GM19467 (cell line): Measurements from ENCODE around the gene P3H4.
A peak's percentile ranks its signal among the peaks of the same experiment; 100 is the strongest.
"Not testable (repeated sequence)": the region's sequence is repeated elsewhere in the genome, so short reads cannot be mapped to it uniquely, and the experiment has no call there.

Experiments
- ATAC-seq: cut with Tn5 transposase; IDR thresholded peaks from one replicate; pipeline ENCODE4 v1.9.1; 2021; ENCODE audit warnings: mild to moderate bottlenecking, moderate library complexity; ENCODE audit not compliant: unreplicated experiment

Gene P3H4

DNA sequence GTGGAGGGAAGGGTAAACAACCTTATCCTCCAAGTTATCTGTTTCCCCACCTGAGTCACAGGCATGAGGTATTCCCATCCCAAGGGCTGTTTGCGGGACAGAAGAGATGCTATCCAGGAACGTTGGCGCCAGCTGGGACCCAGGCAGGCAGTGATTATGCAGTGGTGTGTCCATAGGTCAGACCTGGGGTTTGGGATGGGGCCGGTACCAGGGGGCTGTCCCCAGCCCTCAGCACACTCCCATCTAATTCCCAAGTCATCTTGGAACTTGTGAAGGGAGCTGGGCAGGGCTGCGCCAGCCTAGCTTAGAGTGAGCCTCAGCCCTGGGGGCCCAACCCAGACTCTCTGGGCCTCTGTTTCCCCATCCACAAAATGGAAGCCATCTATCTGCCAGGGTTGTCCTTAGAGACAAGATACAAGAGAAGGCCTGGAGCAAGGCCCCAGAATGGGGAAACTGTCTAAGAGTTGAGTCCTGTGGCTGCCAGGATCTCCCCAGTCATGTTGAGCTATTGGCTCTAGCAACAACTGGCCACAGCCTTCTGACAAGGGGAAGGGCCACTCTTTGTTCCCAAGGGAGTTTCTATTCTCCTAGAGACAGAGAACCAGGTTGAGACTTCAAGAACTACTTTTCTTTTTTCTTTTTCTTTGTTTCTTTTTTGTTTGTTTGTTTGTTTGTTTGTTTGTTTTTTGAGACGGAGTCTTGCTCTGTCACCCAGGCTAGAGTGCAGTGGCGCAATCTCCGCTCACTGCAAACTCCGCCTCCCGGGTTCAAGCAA, 15.4 kb downstream of the P3H4 start:
- no peak for ATAC-seq

DNA sequence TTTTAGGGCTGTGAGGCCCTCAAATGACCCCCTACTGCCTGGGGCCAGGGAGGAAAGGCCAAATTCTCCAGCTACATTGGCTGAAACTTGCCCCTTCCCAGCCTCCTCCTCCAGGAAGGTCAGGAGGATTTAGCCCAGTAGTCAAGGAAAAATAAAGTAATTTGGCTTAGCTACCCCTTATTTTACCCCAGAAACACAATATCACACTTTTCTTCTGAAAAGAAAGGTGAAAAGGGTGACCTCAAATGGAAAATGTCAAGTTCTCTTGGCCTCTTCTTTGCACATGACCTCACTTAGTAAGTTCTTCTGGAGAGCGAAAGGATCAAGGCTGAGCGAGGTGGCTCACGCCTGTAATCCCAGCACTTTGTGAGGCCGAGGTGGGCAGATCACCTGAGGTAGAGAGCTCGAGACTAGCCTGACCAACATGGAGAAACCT, 17.2 kb downstream of the P3H4 start:
- ATAC-seq, result no peak

DNA sequence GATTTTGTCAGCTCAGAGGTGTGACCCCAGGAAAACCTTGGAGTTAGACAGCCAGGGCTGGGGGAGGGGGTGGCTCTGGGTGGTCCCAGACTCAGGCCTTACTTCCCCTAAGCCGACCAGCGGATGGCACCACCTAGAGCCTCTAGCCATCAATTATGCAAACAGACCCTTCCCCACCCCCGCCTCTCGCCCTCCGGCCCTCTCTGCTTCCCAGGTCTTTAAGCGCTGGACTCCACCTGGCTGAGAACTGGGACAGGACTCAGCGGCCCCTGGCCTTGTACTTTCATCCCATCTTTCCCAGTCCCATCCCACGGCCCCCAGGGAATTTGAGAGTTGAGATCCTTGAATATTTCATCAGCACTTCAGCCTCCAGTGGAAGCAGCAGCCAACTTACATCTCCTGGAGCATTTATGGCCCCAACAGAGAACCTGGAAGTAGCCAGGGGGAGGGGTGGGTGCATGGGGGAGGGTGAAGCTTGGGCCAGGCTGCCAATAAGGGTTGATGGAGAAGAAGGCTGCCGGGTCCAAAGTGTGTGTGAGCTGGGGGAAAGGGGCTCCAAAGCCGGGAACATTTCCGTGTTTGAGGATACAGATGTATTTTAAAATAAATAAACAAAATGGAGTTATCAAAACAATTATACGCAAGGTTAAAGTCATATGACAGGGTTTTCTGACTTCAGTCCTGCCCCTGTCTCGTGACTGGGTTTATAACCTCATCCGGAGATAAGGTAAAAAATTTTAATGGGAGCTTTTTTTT, 17.8 kb downstream of the P3H4 start:
- ATAC-seq, result no peak

DNA sequence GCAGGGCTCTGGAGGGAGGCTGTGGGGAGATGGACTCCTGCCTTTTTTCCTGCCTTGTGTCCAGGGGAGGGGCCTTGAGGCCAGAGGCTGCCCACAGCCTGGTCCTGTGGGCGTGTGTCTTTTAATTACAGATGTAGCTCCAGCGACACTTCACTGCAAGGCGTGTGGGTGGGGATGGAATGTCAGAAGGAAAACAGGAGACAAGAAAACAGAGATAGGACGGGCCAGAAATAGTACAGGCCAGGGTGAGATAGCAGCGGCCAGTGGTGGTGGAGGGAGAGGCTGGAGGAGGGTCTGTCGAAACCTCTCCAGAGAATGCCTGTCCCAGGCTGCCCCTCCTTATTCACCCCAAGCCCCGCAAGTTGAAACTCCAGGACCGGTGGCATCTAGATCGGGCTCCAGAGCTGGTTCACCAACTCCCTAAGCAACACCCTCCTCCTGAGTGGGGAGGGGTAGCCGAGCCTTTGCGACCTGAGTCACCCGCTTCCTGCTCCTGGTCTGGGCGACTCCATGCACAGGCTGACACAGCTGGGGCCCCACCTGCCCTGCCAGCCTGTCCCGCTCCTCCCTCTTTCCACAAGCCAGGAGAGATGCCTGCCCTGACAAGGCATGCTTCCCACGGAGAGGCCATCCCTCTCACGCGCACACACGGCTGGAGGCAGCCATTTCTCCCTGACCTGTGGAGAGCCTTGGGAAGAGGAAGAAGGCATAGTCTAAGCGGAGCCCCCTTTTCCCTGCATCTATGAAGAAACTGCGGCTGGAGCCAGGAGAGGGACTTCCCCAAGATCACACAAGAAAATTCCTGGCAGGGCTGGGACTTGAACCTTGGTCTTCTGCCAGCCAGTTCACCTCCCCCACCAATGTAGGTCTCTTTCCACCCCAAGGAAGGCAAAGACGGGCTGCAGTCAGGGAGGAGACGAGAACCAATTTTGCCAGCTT, 18.6 kb downstream of the P3H4 start:
- ATAC-seq, result no peak

DNA sequence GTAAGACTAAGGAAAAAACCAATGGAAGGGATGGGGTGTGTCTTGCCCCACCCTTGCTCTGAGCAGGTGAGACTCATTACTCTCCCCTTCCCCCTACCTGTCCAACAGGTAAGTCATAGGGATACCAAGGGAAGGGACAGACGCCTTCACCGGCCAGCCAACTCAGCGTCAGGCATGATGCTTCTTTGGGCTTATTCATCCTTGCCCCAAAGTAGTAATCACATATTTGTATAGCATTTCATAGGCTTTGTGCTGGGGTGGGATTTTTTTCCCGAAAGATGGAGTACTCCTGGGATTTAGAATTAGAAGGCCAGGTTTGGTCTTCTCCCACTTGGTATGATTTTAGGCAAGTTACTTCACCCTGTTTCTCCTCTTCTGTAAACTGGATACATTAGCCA, 24.7 kb downstream of the P3H4 start:
- no peak for ATAC-seq

DNA sequence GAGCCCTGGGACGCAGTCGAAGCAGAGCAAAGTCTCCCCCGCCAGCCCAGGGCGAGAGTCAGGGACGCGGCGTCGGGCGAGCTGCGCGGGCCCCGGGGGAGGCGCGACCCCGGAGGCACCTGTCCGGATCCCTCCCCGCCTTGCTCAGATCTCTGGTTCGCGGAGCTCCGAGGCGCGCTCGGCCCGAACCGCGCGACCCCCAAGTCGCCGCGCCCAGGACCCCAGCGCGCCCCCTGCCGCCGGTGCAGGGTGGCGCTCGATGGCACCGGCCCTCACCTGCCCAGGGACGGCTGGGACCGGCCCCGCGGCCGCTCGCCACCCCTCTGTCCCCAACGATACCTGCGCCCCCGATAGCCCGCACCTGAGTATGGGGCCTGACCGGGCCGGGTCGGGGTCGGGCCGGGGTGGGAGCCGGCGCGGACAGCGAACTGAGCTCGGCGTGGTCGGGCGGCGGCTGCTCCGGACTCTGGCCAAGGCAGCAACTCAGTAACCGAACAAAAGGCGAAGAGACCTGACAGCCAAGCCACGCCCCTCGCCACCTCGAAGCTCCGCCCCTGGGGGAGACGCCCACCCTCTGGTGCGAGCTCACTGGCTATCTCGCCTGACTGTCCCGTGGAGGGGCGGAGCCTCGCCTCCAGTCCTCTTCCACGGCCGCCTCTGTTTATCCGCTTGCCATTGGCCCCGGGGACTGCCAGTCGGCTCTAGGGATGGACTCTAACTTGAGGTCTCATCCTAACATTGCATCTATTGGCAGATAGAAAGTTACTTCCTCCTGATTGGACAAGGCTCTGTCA, 25.3 kb downstream of the P3H4 start, which contains the start of gene JUP:
Gene JUP, minus strand, starts transcription at position 485 of the 794 bp plus-strand sequence. CDS start 14,857 bp downstream, outside the sequence.
- peak; percentile 68 for ATAC-seq

DNA sequence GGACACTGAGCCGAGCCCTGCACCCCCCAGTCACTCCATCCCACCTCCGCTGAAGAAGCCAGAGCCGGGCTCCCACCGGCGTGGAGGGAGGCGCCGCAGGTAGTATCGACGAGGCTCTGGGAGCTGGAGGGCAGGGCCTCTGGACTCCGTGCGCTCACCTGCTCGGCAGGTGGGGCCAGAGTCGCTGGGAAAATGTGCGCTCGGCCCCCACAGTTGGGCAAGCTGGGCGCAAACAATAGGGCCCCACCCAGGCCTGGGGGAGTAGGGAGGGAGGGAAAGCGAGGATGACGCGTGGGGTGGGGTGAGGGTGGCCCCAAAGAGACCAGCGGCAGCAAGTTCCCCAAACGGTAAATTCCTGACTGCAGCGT, 25.9 kb downstream of the P3H4 start:
- no peak for ATAC-seq

DNA sequence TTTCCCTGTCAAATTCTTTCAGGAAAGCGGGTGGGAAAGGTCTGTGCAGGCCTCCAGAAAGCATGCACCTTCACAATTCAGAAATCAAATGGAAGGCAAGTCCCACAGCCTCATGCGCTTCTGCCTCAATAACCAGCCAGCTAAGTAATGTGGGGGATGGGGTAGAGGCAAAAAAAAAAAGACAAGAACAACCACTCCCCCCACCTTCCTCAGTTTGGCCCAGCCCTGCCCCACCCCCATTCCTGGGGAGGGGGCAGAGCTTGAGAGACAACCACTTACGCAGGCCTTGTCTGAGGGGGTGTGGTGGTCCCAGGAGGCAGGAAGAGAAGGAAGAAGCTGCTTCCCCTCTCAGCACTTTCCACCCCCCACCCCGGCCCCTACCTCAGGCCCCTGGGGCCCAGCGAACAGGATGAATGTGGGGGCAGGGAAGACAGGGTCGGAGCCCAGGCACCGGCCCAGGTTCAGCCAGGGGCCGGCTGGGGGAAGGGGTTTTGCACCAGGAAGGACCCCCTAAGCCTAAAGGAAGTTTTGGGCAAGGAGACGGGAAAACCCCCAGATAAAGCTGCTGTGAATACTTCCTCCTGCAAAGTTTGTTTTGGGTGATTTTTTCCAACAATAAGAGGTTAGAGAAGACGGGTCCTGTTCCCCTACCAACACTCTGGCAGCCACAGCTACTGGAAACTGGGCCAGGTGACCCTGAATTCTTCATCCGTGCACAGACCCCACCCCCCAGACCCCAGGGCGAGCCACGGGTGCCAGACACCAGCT, 26.5 kb downstream of the P3H4 start:
- ATAC-seq, result no peak

DNA sequence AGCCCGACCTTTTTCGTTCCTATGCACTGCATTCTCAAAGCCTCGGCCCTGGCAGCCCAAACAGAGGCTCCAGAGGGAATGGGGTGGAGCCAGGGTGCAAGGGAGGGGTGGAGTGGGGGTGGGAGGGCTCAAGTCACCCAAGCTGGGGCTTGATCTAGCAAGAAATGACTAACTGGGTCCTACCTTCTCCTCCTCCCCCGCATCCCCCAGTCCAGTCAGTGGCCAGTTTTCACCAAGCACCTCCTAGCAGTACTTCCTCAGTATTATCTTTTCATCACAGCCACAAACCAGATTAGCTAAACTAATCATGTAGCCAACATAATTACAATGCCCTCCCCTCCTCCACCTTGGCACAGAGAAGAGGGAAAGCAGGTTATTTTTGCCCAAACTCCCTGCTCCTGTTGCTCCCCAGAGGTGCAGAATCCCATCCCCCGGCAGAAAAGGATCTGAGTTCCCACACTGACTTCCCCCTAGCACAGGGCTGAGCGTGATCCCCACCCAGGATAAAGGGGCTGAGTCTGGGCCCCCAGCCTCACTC, 27.5 kb downstream of the P3H4 start:
- ATAC-seq, result no peak

DNA sequence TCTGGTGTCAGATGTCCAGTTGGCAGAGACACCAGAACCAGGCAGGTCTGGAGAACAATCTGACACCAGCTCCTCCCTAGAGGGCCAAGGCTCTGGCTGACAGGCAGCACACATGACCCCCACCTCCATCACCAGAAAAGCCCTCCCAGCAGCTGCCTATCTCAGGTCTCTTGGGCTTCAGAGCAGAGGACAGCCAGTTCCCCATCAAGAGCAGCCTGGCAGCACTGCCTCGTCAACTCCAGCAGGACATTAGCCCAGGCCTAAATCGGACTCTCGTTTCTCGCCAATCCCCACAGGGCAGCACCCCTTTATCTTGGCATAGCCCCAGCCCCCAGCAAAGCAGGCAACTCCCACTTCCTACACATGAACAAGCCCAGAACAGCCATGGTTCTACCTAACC, 29.6 kb downstream of the P3H4 start:
- ATAC-seq, result no peak

DNA sequence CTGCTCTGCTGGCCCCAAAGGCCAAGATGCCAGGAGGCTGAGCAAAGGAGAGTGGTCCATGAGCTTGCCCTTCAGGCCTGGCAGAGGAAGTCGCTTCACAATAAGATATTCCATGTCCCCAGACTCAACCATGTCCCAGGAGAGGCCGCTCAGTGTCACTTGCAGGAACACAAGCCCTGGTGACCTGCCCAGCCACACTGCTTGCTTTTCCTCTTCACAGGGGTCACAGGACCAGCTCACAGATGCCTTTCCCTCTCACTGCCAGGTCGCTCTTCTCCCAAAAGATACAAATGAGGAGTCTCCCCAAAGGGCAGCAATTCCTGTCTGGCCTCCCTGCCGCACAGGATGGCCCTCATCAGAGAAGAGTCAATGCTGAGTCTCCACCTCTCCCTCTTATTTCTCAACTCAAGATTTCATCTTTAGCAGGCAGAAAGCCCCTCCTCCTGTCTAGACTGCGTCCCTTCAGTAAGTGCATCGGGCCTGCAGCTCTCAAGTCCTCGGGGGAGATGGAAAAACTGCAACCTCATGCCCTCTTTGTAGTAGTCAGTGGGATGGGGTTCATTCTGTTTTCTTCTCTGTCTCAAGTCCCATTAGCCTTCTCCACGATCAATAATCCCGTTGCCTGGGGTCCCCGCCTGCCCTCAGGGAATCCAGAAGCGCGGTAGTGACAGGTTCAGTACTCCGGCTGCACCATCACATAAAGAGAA, 30.2 kb downstream of the P3H4 start:
- no peak for ATAC-seq

DNA sequence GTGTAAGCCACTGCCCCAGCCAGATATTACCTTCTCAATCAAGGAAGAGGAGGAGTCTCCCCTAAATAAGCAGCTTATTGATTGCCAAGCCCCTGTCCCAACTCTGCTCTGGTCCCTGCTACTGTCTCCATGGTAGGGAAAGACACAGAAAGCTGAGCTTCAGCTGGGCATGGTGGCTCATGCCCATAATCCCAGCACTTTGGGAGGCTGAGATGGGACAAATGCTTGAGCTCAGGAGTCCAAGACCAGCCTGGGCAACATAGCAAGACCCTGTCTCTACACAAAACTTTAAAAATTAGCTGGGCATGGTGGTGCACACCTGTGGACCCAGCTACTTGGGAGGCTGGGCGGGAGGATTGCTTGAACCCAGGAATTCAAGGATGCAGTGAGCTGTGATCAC, 31.8 kb downstream of the P3H4 start:
- ATAC-seq, result no peak

DNA sequence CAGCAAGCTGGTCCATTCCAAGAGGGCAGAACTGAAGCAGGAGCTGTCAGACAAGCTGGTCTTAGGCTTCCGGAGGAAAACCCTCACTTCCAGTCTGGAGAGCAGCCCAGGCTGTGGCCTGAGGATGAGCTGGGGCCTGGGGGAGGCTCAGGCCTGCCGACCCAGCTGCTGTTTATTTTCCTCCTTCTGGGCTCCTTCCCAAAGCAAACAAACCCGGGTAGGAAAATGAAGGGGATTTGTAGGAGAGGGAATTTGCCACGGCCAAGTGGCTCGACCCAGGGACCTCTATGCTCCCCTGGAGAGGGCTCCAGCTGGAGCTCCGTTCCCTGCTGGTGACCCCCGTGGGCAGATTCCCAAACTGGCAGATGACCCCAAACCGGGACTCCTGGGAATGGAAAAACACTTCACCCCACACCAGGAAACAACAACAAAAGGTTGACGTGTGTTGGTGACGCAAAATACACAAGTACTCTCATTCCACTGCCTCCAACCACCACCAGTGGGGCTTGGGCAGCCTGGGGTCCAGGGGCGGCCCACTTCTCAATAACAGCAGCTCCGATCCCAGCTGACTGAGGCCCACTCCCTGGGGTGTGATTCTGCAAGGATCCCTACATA, 34.1 kb downstream of the P3H4 start:
- no peak for ATAC-seq

DNA sequence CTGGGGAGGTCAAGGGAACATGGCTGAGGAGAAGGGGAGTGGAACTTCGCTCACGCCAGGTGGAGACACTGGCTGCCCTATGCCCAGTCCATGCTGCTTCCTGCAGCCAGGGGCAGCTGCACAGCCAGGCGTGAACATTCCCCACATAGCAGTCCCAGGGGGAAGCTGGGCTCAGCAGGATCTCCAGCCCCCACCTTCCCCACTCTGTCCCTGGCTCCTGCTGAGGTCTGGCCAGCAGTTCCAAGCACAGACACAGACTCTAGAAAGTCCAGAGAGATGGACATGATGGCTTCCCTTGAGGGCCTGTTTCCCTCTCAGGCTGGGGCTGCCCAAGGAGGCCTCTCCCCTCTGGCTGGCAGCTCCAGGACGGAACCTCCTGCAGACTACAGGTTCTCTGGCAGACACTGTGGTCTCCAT, 34.6 kb downstream of the P3H4 start:
- ATAC-seq, result no peak

DNA sequence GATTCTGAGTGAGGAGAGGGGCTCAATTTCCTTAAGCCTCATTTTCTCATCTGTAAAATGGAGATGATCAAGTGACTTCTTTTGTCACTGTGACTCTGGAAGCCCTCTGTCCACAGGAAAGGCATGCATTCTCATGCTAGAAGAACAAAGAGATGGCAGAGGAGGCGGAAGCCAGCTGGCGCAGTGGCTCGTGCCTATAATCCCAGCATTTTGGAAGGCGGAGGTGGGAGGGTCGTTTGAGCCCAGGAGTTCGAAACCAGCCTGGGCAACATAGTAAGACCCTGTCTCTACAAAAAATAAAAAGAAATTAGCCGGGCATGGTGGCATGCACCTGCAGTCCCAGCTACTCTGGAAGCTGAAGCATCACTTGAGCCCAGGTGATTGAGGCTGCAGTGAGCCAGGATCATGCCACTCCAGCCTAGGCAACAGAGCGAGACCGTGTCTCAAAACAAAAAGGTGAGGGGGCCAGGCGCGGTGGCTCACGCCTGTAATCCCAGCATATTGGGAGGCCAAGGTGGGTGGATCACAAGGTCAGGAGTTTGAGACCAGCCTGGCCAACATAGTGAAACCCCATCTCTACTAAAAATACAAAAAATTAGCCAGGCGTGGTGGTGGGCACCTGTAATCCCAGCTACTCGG, 35.4 kb downstream of the P3H4 start:
- not testable (repeated sequence) for ATAC-seq

DNA sequence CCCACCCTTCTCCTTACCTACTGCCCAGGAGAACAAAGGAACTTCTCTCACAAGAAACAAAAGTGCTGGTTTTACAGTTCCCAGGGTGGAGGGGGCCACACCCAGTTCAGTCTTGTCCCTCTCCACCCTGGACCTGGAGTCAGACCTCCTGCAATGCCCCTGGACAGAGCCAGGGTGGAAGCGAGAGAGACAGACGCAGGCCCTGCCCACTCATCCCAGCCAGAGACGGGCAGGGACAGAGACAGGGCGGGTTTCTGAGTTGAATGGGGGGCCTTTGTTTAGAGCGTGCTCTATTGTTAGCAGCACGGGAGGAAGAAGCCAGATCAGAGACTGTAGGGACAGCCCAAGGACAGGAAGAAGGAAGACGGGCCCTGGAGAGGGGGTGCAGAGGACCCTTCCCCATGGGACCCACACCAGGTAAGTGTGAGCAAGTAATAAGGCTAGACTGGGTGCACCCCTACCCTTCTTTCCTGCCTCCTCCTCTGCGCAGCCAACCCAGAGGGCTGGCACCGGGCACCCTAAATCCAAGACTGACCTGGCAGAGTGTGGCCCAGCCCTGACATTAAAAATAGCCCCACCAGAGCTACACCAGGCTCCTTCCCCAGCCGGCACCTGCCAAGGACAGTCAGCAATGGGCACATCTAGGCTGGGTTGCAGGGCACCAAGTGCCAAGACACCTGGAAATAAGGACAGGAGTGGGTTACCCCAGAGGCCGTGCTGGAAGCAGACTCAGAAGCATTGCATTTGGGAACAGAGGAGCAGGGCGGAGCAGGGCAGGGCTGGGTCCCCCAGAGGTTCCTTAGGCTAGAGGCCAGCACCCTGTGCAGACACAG, 36.1 kb downstream of the P3H4 start:
- ATAC-seq, result no peak

DNA sequence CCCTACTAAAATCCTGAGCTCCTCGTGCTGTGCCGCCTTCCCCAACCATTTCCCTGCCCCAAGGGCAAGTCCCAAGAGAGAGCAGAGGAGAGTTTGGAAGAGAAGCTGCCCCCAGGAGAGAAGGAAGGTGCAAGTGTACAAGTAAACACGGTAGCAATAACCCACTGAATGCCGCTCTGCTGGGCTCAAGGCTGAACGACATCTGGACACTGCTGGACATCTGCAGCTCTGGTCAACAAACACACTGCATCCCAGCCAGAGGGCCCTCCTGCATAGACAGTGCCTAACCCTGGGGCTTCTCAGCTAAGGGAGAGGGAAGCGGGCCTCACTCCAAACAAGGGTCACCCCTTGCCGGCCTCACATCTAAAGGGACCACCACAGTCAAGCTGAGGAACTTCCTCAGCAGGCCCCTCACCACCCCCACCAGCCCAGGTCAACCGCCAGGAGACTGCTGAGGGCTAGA, 38.0 kb downstream of the P3H4 start:
- no peak for ATAC-seq
